GM10266 (cell line): Measurements from ENCODE around the gene CHN1.

ENCODE experiments used
- DNase-seq: peaks from one replicate; pipeline ENCODE4 v3.0.0; 2012; ENCODE audit errors: extremely low spot score
- CTCF ChIP-seq: IDR thresholded peaks from 2 replicates; pipeline ENCODE4 v1.5.1; 2012; ENCODE audit warnings: mild to moderate bottlenecking, low read depth; ENCODE audit not compliant: control insufficient read depth, insufficient read depth; ENCODE audit errors: missing control alignments

Gene CHN1

GRCh38 chr2:175025233-175025632 lies 20.1 kb upstream of the CHN1 start:
- TF ChIP-seq CTCF = no peak
- no peak for DNase-seq

DNA sequence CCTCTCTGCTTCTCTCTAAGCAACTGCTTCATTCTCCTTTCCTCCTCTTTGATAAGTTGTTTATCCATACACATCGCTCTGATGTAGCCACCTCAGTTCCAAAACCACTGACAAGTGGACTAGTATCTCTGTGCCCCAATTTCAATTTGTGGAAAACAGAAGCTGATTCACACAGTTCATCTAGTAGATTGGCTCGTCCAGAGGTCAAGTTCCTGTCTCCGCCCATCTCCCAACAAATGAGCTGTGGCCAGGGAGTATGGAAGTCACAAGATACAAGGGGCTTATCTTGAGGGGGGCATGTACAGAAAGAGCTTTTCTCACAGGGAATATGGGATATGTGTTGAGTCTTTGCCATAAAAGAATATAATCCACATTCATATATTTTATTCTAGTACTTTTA lies 17.7 kb upstream of the CHN1 start:
- TF ChIP-seq CTCF = no peak
- DNase-seq = no peak

- no peak for DNase-seq
- no peak for TF ChIP-seq CTCF
Observed at GRCh38 chr2:175019566-175020327, 14.6 kb upstream of the CHN1 start.

- DNase-seq = no peak
- no peak for TF ChIP-seq CTCF
Observed at GRCh38 chr2:175017618-175018414, 12.6 kb upstream of the CHN1 start.

DNA sequence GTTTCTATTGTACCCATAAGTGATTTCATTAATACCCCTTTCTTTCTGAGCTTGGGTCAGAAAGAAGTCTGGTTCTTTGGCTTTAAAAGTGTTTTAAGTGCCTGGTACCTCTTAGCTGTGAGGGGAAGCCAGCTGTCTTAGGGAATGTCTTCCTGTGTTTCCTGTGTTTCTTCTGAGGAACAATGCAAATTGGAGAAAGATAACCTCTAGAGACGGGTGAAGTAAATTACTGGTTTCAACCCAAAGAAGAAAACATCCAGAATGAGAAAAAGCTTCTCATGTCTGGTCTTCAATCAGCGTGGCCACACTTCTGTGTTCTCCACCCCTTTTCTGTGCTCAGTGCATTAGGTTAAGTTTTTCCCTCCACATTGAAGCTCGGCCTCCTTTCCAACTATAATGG lies 10.2 kb upstream of the CHN1 start:
- no peak for TF ChIP-seq CTCF
- DNase-seq = no peak

GRCh38 chr2:175012516-175012915 lies 7.3 kb upstream of the CHN1 start:
- TF ChIP-seq CTCF = no peak
- no peak for DNase-seq

GRCh38 chr2:175011505-175011904 lies 6.3 kb upstream of the CHN1 start:
- no peak for TF ChIP-seq CTCF
- no peak for DNase-seq
